Retinal pigment epithelial cell (primary cell): ENCODE measurements around the gene MAB21L1.

Experiments used
- DNase-seq: peaks from one replicate; pipeline ENCODE4 v3.0.0-alpha.2; 2010; ENCODE audit warnings: low read depth
- H3K4me3 ChIP-seq: 2 replicates; pipeline ENCODE4 v1.5.1; 2011; ENCODE audit warnings: mild to moderate bottlenecking, low read length, control low read depth, moderate library complexity
- TF ChIP-seq, protein P1 (sequence below): conservative IDR thresholded peaks from 2 replicates; pipeline ENCODE4 v1.5.1; 2011; ENCODE audit warnings: low read depth, low read length, control low read depth, inconsistent platforms

MAB21L1 gene

DNA sequence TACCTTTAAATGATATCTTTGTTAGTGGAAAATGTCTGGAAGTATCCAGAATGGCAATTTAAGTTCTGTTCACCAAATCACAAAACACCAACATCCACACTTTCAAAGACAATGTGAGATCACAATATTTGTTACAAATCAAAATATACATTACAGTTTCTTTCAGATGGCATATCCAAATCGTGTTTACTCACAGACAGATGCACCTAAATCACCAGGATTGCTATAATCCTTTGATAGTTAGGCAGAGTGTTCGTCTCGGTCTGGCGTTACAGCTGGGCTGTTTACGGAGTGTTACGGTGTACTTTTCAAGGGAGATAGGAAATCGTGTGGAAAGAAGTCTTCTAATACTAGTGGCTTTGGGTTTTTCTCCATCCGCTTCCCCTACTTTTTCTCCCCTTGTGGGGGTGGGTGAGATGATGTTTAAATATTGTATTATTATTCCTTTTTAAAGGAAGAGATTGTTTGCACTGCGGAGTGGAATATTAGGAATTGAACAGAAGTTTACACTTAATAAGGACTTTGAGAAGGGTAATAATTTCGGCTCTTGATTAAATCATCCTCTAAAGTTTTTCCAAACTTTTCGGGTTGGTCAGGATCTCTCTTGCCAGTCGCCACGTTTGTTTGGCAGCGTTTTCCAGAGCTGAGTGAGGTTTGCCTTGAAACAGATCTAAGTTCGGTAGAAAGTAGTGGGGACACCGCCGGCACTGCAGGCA, 1.8 kb downstream of the MAB21L1 start:
- H3K4me3 ChIP-seq: peak overlapping the region; percentile 96
- DNase-seq: no peak
- TF ChIP-seq, protein P1, sequence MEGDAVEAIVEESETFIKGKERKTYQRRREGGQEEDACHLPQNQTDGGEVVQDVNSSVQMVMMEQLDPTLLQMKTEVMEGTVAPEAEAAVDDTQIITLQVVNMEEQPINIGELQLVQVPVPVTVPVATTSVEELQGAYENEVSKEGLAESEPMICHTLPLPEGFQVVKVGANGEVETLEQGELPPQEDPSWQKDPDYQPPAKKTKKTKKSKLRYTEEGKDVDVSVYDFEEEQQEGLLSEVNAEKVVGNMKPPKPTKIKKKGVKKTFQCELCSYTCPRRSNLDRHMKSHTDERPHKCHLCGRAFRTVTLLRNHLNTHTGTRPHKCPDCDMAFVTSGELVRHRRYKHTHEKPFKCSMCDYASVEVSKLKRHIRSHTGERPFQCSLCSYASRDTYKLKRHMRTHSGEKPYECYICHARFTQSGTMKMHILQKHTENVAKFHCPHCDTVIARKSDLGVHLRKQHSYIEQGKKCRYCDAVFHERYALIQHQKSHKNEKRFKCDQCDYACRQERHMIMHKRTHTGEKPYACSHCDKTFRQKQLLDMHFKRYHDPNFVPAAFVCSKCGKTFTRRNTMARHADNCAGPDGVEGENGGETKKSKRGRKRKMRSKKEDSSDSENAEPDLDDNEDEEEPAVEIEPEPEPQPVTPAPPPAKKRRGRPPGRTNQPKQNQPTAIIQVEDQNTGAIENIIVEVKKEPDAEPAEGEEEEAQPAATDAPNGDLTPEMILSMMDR: no peak

DNA sequence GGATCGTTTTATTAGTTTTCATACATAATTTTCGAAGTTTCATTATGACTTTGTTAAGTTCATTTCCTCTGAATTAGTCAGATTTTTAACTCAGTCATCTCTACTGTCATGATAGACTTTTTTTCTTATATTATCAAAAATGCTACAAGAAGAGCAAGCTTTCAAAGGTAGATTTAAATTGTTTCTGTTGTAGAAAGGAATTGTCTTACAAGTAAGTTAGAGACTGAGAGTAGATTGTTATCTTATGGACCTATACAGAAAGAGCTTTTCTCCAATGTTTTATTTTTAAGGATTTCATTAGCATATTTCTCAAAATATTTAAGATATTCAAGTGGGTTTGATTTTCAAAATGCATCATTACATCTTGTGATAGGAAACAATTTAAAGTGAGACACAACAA, 2.7 kb downstream of the MAB21L1 start:
- TF ChIP-seq, protein P1: no peak
- H3K4me3 ChIP-seq: peak overlapping the region; percentile 96
- DNase-seq: no peak

DNA sequence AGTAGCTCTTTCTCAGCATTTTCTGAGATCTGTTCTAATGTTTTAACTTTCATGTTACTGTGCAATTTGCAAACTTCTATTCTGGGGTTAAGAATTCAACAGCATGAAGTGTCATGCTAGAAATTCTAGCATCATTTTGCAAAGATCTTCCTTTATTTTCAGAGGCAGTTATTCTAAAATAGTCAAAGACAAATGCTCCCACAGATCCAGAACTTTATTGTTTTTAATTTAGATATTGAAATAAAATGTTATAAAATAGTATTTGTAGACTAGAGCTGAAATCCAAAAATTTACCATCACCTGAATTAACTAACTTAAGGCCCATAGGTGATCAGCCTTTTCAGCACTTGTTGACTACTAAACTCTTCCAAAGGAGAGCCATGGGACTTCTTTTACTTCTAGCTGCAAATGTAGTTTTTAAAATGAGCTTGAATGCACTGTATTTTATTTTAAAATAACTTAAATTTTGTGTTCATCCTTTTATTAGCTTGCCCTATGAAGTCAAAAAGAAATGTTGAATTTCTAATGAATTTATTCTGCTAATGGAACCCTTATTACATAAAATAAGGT, 3.2 kb downstream of the MAB21L1 start:
- TF ChIP-seq, protein P1: no peak
- no peak for DNase-seq
- peak overlapping the region; percentile 96 for H3K4me3 ChIP-seq

DNA sequence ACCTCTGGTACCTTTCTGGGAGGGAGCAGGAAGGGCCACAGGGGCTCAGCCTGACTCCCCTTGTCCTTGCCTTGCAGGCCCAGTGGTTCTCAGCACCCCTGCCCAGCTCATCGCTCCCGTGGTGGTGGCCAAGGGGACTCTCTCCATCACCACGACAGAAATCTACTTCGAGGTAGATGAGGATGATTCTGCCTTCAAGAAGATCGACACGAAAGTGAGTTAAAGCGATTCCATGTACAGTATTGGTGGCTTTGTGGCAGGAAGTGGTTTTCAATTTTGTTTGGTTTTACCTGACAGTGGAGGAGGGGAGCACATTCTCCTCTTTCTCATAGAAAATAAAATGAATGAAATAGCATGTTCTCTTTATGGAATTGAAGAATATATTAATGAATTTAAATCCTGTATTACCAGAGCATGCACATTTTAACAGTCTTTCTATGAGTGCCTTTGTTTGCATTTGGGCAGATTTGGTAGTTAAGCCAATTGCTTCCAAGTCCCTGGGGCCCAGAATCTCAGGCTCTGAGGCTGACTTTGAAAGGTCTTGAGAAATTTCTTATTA, 4.1 kb downstream of the MAB21L1 start:
- peak overlapping the region; percentile 96 for H3K4me3 ChIP-seq
- no peak for DNase-seq

DNA sequence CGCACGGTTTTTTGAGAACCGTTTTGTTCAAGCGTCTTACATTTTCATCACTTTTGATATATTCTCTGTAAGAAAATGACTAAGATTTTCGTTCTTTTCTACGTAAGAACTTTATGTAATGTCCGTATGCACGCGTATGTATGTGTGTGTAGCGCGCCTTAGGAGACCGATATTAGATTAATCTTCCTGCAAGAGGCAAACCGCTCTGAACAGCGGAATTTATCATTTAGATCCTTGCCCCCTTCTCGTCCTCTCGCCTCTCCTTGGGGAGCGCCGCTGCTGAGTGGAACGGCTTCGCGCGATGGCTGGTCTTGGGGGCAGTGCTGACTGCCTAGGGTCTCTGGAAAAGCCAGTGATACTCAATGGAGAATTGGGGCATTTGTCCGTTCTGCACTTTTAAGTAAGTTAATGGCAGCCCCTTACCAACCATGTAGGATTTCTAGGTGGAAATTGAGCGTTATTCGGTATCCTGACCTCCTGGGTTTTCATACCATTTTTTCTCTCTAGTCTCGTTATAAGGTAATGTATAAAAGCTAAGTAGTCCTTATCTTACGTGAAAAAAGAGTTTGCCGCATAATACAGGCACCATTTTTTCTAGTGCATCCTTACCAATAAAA, 4.7 kb downstream of the MAB21L1 start:
- DNase-seq: no peak

More for the DNA sequence above, 4.1 kb downstream of the MAB21L1 start:
- TF ChIP-seq, protein P1: no peak

DNA sequence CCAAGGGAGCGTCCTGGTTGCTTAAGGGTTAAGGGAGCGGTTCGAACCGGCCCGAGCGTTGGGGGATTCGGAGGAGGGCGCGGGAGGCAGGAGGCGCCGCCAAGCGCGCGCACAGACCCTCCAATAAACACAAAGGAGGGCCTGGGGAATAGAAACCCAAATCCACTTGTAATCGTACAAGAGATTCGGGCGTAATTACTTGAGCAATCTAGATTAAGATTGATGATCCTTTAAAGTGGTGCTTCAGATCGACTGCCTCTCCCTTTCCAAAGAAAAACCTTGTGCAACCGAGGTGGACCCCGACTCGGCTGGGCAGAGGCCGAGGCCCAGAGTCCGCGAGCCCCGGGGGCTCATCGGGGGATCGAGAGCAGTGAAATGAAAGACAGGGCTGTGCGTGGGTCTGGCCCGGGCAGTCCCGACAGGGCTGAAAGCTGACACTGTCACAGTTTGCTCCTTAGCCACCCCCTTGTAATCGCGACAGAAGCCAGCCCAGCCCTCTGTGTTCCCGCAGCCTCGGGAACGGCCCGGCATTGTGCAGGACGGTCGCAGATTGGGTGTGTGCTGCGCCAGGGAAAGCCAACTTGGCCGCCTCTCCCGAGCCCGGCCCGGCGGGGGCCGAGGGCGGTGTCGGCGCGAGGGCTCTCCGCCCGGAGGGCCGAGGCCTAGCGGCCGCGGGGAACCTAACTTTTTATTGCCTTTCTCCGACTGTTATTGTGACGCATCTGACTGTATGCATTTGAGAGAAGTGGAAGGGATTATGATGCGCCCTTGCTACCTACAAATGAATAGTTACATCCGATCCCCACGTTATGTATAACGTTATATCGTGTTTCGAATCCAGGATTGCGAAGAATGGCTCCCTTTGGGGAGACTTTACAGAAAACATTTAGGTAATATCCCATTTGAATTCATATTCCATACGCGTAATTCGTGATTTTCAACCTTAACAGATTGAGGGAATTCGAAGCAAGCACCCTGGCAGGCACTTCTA, 5.5 kb downstream of the MAB21L1 start:
- TF ChIP-seq, protein P1: no peak
- H3K4me3 ChIP-seq: peak overlapping the region; percentile 96
- no peak for DNase-seq

More for the DNA sequence above, 4.7 kb downstream of the MAB21L1 start:
- peak overlapping the region; percentile 96 for H3K4me3 ChIP-seq
- TF ChIP-seq, protein P1: peak; percentile 0
